GM19025 (cell line): Measurements from ENCODE around the gene IDH3A.

ENCODE experiments used
- ATAC-seq: cut with Tn5 transposase; IDR thresholded peaks from one replicate; pipeline ENCODE4 v1.9.1; 2021; ENCODE audit warnings: mild to moderate bottlenecking, low read depth, moderate library complexity; ENCODE audit not compliant: unreplicated experiment

The IDH3A gene

DNA sequence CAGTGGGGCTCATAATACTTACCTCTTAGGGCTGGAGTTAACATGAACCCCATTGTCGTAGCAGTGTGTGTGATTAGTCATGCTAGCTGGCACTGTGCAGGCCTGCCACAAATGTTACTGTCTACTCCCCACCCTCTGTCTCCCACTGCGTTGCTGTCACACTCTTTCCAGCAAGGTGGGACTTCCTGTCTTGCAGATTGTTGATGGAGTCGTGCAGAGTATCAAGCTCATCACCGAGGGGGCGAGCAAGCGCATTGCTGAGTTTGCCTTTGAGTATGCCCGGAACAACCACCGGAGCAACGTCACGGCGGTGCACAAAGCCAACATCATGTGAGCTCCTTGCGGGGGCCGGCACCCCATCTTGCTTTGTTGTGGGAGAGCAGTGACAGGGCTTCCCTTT, 12.9 kb downstream of the IDH3A start:
- no peak for ATAC-seq

DNA sequence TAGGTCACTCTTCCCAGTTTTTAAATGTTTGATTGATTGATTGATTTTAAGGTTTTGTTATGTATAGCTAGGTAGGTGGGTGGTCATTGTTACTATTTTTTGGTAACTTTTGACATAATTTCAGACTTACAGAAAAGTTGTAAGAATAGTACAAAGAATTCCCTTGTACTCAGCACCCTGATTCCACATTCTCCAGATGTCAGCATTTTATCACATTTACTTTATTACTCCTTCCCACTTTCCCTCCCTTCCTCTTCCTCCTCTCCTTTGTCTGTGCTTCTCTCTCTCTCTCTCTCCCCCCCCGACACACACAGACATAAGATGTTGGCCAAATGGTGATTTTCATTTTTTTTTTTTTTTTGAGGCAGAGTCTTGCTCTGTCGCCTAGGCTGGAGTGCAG, 14.8 kb downstream of the IDH3A start:
- ATAC-seq: no peak

DNA sequence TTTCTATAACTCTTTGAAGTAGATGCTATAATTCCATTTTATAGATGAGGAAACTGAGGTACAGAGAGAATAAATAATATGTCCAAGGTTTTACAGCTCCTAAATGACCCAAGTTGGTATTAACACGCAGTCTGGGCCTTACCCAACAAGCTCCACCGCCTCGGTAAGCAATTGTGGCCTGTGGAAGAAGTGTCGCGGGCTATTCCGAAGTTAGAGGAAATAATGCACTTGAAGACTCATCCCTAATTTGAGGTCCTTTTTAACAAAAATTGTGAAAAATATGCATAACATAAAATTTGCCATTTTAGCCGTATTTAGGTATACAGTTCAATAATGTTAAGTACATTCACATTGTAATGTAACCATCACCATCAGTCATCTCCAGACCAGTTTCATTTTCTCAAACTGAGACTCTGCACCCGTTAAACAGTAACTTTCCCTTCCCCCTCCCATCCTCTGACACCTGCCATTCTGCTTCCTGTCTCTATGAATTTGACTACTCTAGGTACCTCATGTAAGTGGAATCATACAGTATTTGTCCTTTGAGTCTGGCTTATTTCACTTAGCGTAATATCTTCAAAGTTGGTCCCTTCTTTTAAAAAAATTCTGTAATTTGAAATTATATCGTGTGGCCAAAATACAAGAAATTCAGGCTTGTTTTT, 18.2 kb downstream of the IDH3A start:
- peak; percentile 76 for ATAC-seq

DNA sequence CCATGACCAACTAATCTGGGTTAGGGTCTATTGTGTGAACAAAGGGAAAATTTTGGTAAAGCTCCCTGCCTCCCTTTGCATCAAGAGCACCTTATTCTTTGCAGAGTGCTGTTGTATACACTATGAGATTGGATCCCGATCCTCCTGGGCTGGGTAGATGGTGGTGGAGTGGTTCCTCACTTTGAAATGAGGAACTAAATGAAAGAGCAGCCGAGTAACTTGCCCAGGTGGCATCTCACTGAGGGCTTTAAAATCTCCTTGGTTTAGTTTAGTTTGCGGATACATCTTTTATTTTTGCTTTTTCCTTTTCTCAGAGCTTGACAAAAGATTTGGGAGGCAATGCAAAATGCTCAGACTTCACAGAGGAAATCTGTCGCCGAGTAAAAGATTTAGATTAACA, 19.4 kb downstream of the IDH3A start:
- no peak for ATAC-seq

DNA sequence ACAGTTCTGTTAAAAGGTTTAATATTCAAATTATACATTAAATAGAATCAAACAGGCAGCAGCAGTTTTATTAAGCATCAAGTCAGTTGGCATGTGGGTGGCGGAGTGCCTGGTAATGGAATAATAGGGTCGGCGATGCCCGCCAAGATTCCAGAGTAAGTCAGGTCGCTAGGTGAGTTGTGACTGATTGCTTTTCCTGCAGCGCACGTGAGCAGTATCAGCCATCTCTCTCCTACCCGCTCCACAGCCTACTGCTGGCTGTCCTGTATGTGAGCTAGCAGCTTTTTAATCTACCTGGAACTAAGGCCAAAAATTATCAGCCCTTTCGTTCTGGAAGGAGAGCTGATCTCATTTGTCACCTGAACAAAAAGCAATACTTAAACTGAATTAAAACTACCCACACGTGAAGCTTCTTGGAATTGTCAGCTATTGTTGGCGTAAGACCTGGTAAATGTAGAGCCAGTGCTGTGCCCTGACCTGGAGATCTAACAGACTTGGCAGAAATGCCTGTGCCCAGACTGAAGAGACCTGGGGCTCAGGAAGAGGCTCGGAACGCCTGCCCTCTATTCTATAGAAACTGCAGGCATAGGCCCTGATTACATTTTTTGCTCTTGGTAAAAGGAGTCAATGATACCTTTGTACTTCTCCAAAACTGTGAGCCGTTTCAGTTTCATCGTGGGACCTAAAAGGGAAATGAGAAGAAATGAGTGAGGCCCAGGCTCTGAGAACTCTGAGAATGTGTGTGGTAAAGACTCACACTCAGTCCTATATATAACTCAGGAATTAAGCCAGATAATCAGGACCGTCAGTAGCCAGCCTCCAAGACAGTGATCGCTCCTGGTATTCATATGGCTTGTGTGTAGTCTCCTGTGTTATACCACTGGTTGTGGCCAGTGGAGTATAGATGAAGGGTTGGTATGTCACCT, 21.9 kb downstream of the IDH3A start:
- ATAC-seq: peak; percentile 59

DNA sequence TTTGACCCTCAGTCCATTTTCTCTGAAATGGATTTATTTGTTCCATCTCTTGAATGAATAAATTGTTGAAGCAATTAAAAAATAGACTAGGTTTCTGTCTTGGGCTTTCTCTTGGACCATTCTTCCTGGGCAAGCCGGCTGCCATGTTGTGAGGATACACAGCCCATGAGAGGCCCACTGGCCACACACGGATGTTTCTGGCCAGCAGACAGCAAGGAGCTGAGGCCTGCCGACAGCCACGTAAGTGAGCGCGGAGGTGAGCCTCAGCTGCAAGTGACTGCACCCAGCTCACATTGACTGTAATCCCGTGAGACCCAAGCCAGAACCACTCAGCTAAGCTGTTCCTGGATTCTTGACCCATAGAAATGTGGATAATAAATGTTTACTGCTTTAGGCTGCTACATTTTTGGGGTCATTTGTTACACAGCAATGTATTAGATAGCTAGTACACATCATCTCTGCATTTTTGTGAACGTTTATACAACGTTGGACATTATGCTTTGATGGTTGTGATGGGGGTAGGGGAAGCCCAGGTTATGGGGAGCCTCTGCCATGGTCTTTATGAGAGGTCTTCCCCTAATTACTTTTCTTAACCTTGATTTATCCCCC, 22.8 kb downstream of the IDH3A start:
- no peak for ATAC-seq

DNA sequence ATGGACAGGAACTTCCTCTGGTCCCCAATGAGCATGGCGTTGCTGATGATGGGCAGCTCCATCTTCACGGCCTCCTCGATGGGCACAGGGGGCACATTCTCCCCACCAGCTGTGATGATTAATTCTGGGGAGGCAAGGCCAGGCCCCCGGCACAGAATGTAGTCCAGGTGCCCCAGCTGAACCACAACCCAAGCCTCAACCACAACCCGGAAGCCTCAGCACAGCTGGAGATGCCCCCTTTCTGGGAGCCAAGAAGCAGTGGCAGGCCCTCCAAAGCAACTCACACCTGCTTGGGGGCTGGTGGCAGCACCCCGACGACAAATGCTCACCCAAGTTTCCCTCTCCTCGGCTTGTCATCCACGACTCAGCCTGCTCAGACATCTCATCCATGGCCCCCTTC, 25.2 kb downstream of the IDH3A start:
- no peak for ATAC-seq

DNA sequence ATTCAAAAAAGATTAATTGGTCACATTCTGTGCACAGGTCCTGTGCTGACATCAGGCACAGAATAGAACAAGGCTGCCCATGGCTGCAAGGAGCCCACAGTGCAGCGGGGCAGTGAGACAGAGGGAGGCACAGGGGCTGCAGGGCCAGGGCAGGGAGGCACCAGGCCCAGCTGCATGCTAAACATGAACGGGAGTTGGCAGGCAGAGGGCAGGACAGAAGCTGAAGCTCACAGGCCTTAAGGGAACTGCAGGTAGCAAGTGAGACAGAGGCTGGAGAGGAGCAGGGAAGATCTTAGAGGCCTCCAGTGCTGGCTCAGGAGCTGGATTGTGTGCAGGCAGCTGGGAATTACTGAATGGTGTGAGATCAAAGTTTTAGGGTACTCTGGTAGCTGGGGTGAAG, 26.2 kb downstream of the IDH3A start:
- no peak for ATAC-seq

DNA sequence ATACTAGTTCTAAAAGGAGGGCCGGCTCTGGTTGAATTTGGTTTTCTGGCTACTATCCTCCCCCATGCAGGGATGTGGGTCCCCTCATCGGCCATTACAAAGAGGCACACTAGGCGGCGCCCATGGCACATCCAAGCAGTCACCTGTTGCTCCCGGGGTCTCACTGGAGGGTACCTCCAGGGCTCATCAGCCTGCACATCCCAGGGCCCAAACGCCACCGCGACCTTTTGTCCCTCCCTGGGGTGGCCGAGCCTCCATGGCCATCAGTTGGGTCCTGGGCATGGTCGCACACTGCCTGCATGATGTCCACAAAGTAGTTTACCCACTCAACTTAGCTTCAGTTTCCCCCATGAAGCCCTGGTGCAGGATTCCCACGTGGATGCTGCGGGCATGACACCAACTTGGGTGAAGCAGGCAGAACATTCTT, 28.3 kb downstream of the IDH3A start:
- ATAC-seq: no peak

DNA sequence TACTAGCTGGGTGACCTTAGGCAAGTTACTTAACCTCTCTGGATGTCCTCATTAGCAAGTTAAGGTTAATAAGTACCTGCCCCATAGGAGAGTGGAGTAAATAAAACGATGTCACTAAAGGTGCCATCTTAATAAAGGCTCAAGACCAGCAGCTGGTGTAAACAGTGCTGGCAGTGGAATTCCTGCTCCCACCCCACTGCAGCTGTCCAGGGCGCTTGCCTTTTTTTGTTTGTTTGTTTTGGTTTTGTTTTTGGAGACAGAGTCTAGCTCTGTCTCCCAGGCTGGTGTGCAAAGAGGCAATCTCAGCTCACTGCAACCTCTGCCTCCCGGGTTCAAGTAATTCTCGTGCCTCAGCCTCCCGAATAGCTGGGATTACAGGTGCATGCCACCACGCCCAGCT, 28.9 kb downstream of the IDH3A start:
- ATAC-seq: no peak

DNA sequence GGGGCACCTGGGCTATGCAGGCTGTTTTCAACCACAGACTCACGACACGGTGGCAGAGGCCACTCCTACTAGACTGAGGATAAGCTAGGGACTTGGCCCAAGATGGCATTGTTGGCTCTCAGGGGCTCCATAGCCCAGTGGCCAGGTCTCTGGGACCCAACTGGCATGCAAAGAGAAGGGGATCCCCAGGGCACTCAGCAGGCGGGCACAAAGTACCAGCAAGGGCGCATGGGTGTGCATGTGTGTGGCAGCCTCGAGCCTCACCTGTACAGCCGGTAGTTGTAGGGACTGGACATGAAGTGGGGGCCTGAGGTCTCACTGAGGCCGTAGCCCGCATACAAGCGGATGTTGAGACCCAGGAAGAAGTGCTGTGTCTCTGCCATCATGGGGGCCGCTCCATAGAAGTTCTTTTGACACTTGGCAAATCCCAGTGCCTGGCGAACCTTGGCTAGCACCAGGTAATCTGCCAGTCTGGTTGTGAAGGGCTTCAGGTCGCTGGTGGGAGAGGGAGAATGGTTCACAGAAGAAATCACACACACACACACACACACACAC, 30.2 kb downstream of the IDH3A start:
- ATAC-seq: no peak

DNA sequence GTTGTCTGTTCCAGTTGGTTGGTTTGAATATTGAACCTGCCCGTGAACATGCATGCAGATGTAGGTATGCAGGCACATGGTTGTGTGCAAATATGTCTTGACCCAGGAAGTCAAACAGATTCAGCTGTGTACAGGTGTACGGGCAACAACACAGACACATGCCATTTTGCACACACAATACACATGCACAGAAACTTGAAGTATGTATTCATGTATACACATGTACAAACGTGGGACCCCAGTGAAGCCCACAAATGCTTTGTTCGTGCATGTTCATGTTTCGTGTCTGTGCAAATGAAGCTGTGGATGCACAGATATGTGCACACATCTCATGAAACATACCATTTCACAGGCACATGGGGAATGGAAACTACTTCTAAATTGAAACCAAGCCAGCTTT, 30.7 kb downstream of the IDH3A start:
- no peak for ATAC-seq

DNA sequence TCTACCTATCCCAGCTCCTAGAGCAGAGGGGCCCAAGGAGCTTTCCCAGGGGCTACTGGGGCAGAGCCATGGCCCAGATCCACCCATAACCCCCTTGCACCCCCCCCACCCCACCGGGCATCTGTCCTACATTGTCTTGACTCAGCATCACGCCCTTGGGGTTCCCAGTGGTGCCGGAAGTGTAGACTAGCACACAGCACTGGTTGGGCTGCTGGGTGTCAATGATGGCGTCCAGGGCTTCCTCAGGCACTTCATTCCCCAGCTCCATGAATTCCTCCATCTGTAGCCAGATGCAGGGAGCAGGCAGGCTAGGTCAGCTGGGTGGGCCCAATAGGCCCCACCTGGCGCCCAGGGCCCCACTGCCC, 33.2 kb downstream of the IDH3A start:
- no peak for ATAC-seq

DNA sequence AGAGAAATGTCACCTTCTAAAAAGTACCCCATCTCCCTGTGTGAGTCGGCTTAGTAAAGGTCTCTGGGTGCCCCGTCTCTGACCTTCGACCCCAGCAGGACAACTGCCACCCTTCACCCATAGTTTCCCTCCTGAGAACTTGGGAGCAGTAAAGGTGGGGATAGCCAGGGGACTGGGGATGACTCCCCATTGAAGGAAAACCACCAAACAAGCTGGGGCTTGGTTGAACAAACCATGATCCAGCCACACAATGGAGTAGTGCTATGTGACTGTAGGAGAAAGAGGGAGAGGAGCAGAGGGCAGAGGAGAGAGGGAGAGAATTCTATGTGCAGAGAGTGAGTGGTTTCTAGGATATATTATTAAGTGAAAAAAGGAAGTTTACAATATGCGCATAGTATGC, 33.7 kb downstream of the IDH3A start:
- ATAC-seq: no peak

DNA sequence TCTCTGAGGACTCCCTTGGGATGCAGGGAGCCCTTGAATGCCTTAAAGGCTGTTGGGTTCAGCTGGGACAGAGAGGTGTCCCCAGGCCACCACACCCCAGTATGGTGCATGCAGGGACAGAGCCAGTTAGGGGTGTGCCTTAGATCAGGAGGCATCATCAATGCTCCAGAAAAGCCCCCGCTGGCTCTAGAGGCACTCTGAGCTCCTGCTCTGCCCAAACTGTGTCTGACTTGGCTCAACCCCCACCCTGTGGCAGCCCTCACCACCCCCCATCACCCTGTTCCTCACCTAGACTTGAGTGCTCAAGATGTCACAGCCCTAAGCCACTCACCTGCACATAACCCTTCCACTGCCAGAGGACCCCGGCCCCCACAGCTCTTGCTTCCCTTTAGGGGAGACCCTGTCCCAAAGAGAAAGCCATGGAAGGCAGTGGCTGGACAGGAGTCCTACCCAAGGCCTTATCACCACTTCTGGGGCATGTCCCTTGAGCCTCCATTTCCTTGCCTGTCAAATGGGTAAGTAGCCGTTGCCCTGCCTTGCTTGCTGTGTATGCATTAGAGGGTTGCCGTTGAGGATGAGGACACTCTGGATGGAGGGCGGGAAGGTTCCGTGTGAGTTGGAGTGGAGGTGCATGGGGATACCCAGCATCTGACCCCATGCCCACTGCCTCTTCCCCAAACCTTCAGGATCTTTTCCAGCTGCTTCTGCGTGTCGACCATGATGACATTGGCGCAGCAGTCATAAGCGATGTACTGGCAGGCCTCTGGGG, 43.8 kb downstream of the IDH3A start:
- no peak for ATAC-seq

DNA sequence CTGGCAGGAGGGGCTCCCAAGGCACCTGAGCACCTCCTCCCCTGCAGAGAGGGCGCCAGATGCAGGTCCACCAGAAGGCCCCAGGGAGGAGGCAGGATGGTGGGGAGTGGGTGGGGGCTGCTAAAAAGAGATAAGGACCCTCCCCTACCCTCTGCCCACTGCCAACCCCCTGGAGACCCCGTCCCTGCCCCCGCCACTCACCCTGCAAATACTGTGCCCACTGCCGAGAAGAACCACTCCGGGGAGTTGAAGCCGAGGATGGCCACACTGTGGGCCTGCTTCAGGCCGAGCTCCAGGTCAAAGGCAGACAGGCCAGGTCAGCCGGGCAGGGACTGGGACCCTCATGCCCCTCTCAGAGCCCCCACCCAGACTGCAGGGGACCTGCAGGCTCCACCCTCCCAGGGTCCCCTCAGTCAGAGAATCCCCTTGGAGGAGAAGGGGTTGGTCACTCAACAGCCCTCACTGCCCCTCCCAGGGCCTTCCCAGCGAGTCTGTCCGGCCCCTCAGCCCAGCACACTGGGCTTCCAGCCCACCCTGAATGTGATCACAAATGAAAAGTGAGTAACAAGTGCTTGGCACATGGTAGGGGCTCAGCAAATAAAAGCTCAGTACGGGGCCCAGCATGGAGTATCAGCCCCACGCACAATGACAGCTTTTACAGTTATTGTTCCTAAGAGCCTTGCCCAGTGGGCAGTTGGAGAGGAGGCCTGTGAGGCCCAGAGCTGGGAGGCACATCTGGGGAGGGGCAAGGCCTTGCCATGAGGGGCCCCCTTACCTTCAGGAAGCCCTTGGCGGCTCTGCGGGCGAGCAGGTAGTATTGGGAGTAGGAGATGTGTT, 44.8 kb downstream of the IDH3A start:
- ATAC-seq: no peak

DNA sequence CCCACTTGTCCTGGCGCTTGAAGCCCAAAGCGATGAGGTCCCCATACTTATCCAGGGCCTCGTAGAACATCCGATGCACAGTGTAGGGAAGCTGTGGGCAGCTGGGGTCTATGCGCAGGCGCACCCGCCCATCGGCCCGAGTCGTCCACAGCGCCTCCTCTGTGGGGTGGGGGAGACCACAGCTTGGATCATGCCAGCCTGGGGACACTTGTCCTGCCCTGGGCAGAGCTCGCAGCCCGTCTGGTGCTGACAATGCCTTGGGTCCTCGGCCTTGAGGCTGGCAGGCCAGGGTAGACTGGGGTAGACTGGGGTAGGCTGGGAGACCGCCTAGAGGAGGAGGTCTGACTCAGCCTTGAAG, 45.4 kb downstream of the IDH3A start:
- ATAC-seq: no peak

DNA sequence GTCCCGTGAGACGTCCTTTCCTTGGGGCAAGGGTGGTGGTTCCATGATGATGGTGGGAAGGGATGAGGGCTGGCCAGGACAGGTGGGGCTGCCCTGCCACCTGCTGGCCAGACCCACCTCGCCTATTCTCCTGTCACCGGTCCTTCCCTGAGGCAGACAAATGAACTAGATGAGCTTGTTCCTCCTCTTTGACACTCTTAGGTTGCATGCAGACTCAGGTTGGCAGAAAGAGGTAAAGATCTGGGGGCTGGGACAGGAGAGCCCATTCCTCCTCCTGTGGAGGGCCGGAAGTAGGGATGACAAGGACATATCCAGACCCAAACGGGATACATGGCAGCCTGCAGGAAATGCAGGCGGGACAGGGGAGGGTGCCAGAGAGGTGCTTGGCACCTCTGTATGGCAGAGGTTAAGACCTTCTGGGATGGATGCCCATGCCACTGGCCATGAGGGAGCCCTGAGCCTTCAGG, 46.6 kb downstream of the IDH3A start:
- ATAC-seq: no peak

DNA sequence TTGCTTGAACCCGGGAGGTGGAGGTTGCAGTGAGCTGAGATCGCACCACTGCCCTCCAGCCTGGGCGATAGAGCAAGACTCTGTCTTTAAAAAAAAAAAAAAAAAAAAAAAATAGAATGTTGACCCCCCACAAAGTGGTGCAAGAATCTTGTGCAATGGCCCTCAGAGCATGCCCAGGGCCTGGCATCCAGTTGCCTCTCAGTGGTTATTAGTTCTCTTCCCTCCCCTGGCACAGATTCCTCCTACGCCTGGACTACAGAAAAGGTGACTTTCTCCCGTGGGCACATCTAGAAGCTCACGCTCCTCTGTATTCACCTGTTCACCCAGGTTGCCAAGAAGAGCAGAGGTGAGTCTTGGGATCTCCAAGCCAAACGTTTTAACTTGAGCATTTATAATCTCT, 48.5 kb downstream of the IDH3A start:
- no peak for ATAC-seq
